A549 (cell line): Measurements from ENCODE around the gene GPR61. TPM values are rescaled to one million over a fixed set of nuclear protein-coding genes. Genes with fewer than 3 reads are reported as not detected.

Source experiments
- ATAC-seq, 2 experiments: fragments of 200-7000 bp in 1 of 2; fragments of >200 bp in 1 of 2; cut with Nextera tagmentation in 1 of 2; cut with Tn5 transposase in 1 of 2; 3 replicates each; pipeline versions ENCODE4 v1.8.0 to v1.9.1; 2018 to 2020; ENCODE audit warnings: mild to moderate bottlenecking in 1 of 2, moderate library complexity in 1 of 2
- CTCF ChIA-PET: fragments of 300-600 bp; sonication (Branson Sonifier 250); formaldehyde crosslinking; extraction: SDS; loops from one replicate; lab custom pipeline; 2021; ENCODE audit warnings: antibody characterized with exemption, inconsistent platforms; lab: Yijun Ruan, JAX
- POLR2A ChIA-PET: fragments of 350-600 bp; formaldehyde crosslinking; extraction: SDS; loops from one replicate; lab custom pipeline; 2021; ENCODE audit warnings: antibody characterized with exemption, inconsistent platforms; lab: Yijun Ruan, JAX
- DNase-seq, 2 experiments: peaks; one replicate each; pipeline versions ENCODE4 v3.0.0 to v3.0.0-alpha.2; 2011 to 2016; ENCODE audit warnings: low read depth in 1 of 2, low spot score in 1 of 2
- FAIRE-seq: peaks from 2 replicates; lab custom pipeline; 2011; peaks lifted over from hg19 to GRCh38; lab: Jason Lieb, UNC
- H3K27ac ChIP-seq, 2 experiments: fragments of >200 bp; sonication (Bioruptor Twin); formaldehyde crosslinking; 3 replicates each; pipeline ENCODE4 v1.5.1; 2016 to 2017
- H3K4me1 ChIP-seq: fragments of >200 bp; sonication (Bioruptor Twin); formaldehyde crosslinking; 3 replicates; pipeline ENCODE4 v1.6.1; 2016
- H3K4me2 ChIP-seq: fragments of >200 bp; sonication (Bioruptor Twin); formaldehyde crosslinking; 3 replicates; pipeline ENCODE4 v1.6.1; 2016
- H3K4me3 ChIP-seq: fragments of >200 bp; sonication (Bioruptor Twin); formaldehyde crosslinking; 3 replicates; pipeline ENCODE4 v1.5.1; 2016
- H3K9me3 ChIP-seq: fragments of >200 bp; sonication (Bioruptor Twin); formaldehyde crosslinking; 3 replicates; pipeline ENCODE4 v1.6.1; 2016
- ATOH8 ChIP-seq: fragments of 250-450 bp; sonication (Bioruptor Pico); IDR thresholded peaks from 2 replicates; pipeline ENCODE4 v1.5.0; 2020; ENCODE audit warnings: low read depth, mild to moderate bottlenecking, moderate library complexity
- BCL3 ChIP-seq: fragments of >200 bp; sonication (Bioruptor Twin); formaldehyde crosslinking; IDR thresholded peaks from 3 replicates; pipeline ENCODE4 v1.6.1; 2016
- CBX2 ChIP-seq: fragments of 200-600 bp; sonication (generic); IDR thresholded peaks from 2 replicates; pipeline ENCODE4 v1.6.1; 2016; ENCODE audit warnings: low read depth, mild to moderate bottlenecking, borderline replicate concordance
- CBX8 ChIP-seq: fragments of 200-600 bp; sonication (generic); IDR thresholded peaks from 2 replicates; pipeline ENCODE4 v1.6.1; 2016
- CHD4 ChIP-seq: fragments of 200-600 bp; sonication (generic); IDR thresholded peaks from 2 replicates; pipeline ENCODE4 v1.6.1; 2016; ENCODE audit warnings: antibody characterized with exemption, mild to moderate bottlenecking, borderline replicate concordance
- E2F6 ChIP-seq: IDR thresholded peaks from 2 replicates; pipeline ENCODE4 v1.6.1; 2012; ENCODE audit warnings: low read depth, borderline replicate concordance
- FOSB ChIP-seq: fragments of 250-450 bp; sonication (Bioruptor Pico); IDR thresholded peaks from 2 replicates; pipeline ENCODE4 v1.5.0; 2020; ENCODE audit warnings: mild to moderate bottlenecking, moderate library complexity
- HDAC2 ChIP-seq: fragments of 200-600 bp; sonication (generic); IDR thresholded peaks from 2 replicates; pipeline ENCODE4 v1.6.1; 2016
- HMGXB4 ChIP-seq: fragments of 250-450 bp; sonication (Bioruptor Pico); IDR thresholded peaks from 2 replicates; pipeline ENCODE4 v1.5.0; 2021; ENCODE audit warnings: mild to moderate bottlenecking, moderate library complexity, borderline replicate concordance
- HOXB13 ChIP-seq: fragments of 250-450 bp; sonication (Bioruptor Pico); IDR thresholded peaks from 2 replicates; pipeline ENCODE4 v1.5.0; 2020; ENCODE audit warnings: low read depth, mild to moderate bottlenecking, moderate library complexity
- KDM1A ChIP-seq: fragments of 200-600 bp; sonication (generic); IDR thresholded peaks from 2 replicates; pipeline ENCODE4 v1.6.1; 2016; ENCODE audit warnings: low read depth, mild to moderate bottlenecking
- MAX ChIP-seq: IDR thresholded peaks from 2 replicates; pipeline ENCODE4 v1.6.1; 2012
- NFE2L2 ChIP-seq: fragments of 150-350 bp; conservative IDR thresholded peaks from 2 replicates; pipeline ENCODE4 v1.6.1; 2014; ENCODE audit warnings: low read length
- NPAS2 ChIP-seq: fragments of 250-450 bp; sonication (Bioruptor Pico); IDR thresholded peaks from 2 replicates; pipeline ENCODE4 v1.8.0; 2022; ENCODE audit warnings: mild to moderate bottlenecking, moderate library complexity, borderline replicate concordance
- NR3C1 ChIP-seq: fragments of >200 bp; sonication (Bioruptor Twin); formaldehyde crosslinking; IDR thresholded peaks from 3 replicates; pipeline ENCODE4 v1.6.1; 2017
- PBX3 ChIP-seq: IDR thresholded peaks from 2 replicates; pipeline ENCODE4 v1.6.1; 2012
- RAD21 ChIP-seq, 2 experiments: fragments of >200 bp in 1 of 2; sonication (Bioruptor Twin) in 1 of 2; formaldehyde crosslinking in 1 of 2; IDR thresholded peaks in 1 of 2; conservative IDR thresholded peaks in 1 of 2; 2 replicates in 1 of 2; 3 replicates in 1 of 2; pipeline ENCODE4 v1.6.1; 2012 to 2018; ENCODE audit warnings: inconsistent platforms in 1 of 2
- RFX5 ChIP-seq: fragments of 450-650 bp; IDR thresholded peaks from 2 replicates; pipeline ENCODE4 v1.7.1; 2014; ENCODE audit warnings: antibody characterized with exemption, mild to moderate bottlenecking, moderate library complexity
- RNF2 ChIP-seq: fragments of 200-600 bp; sonication (generic); IDR thresholded peaks from 2 replicates; pipeline ENCODE4 v1.6.1; 2016; ENCODE audit warnings: low read depth, mild to moderate bottlenecking, antibody characterized with exemption, moderate library complexity, borderline replicate concordance
- ZC3H11A ChIP-seq: fragments of 450-650 bp; IDR thresholded peaks from 2 replicates; pipeline ENCODE4 v1.6.1; 2014; ENCODE audit warnings: antibody characterized with exemption, mild to moderate bottlenecking
- ZNF302 ChIP-seq: fragments of 250-450 bp; sonication (Bioruptor Pico); IDR thresholded peaks from 2 replicates; pipeline ENCODE4 v1.9.0; 2021; ENCODE audit warnings: inconsistent platforms, mild to moderate bottlenecking, moderate library complexity
- ZSCAN20 ChIP-seq: fragments of 250-450 bp; sonication (Bioruptor Pico); IDR thresholded peaks from 2 replicates; pipeline ENCODE4 v1.8.0; 2022; ENCODE audit warnings: mild to moderate bottlenecking, moderate library complexity
- WGBS: methylation state at CpG from one replicate; pipeline ENCODE4 v1.1.6; 2017; ENCODE audit errors: missing lambda C conversion rate; 5-methylcytosine and 5-hydroxymethylcytosine counted together
- polyA plus RNA-seq, 4 experiments: library from polyadenylated mRNA; depleted of rRNA in 3 of 4; stranded (reverse); fragments of >200 nt; fragmentation: RNase III in 1 of 4; extraction: RNeasy Plus Mini Kit Qiagen cat#74134 plus additional on column Dnase treatment in 1 of 4; gene quantifications; 2 replicates in 3 of 4; 3 replicates in 1 of 4; pipeline ENCODE4 v1.2.3, GENCODE V29; 2011 to 2017

The GPR61 gene
- polyA plus RNA-seq, 2 of the 4 experiments (the other 2 are of a cell fraction) = 0.14 TPM; not detected in 1

GRCh38 chr1:109508873-109509175 is 30.8 kb upstream of the GPR61 start (continued):
- TF ChIP-seq RAD21 (conservative IDR thresholded peaks at IDR 0.05 in 1 of 2, IDR thresholded peaks at IDR 0.05 in 1 of 2) (no peak), PBX3 (no peak), HDAC2 (no peak), NFE2L2 (no peak), E2F6 (no peak), CHD4 (no peak), NR3C1 (no peak), RFX5 (no peak)

- H3K4me3 ChIP-seq = peak within 1 kb of the TSS; percentile 63
- DNase-seq (peak; percentile 9 to 35), ATAC-seq (peak; percentile 67), FAIRE-seq (no peak)
- peaks cover 4% of the 10 kb centered on the region; the same call in 1 of the 3 replicates for H3K4me1 ChIP-seq
- TF ChIP-seq CBX2 (no peak), ZNF302 (CRISPR knock-in tag) (no peak), ZC3H11A (no peak), HOXB13 (CRISPR knock-in tag) (no peak), E2F6 (peak; percentile 50; the same call in 1 of the 2 replicates), HMGXB4 (CRISPR knock-in tag) (no peak), CBX8 (no peak), NPAS2 (CRISPR knock-in tag) (no peak), FOSB (no peak), BCL3 (no peak), ATOH8 (no peak), RNF2 (no peak), ZSCAN20 (CRISPR knock-in tag) (no peak), KDM1A (no peak), HDAC2 (no peak), MAX (peak; percentile 74)
- ChIA-PET POLR2A (interaction anchor here (0.7 kb wide), 1 partner anchor 20 kb away, joined by 3 read pairs; no protein-coding TSS in a partner anchor), CTCF (interaction anchor here (0.6 to 16.9 kb wide), 5 partner anchors 10 to 58 kb away, joined by 3 to 232 read pairs (median 22); partner anchors contain the start of gene CYB561D1)
- H3K4me2 ChIP-seq = peak within 1 kb of the TSS; percentile 99
- H3K9me3 ChIP-seq = no peaks in the 10 kb centered on the region
- WGBS = 0% methylated on average over 14 of the region's 100 CpGs
- H3K27ac ChIP-seq = peak within 1 kb of the TSS; percentile 68 to 93
These were observed 30.2 kb upstream of the GPR61 start, which contains the start of gene AMIGO1 for GRCh38 chr1:109509176-109510134. AMIGO1 (minus strand) TSS chr1:109509727; CDS start chr1:109508912, 815 bp downstream.
